ENCODE data around the gene USP43.

GRCh38 chr17:9647014-9647413, 1.7 kb downstream of the USP43 start:
- TF ChIP-seq CTCF (conservative IDR thresholded peaks at IDR 0.05 in 1 of 2, IDR thresholded peaks at IDR 0.05 in 1 of 2; ENCODE audit: extremely low read depth in 1 of 2, insufficient read depth in 1 of 2, low read depth in 1 of 2, low read length in 2 of 2) (no peak), EZH2 (IDR thresholded peaks at IDR 0.05; ENCODE audit: borderline replicate concordance, low read length) (no peak)
